GM19438 (cell line): ENCODE data around the gene FBXO9.

Source experiments
- ATAC-seq: cut with Tn5 transposase; IDR thresholded peaks from one replicate; pipeline ENCODE4 v1.9.1; 2021; ENCODE audit warnings: low read depth; ENCODE audit not compliant: unreplicated experiment

The FBXO9 gene

GRCh38 chr6:53086302-53086701 is 21.1 kb downstream of the FBXO9 start:
- ATAC-seq: no peak

- no peak for ATAC-seq
These were observed 24.7 kb downstream of the FBXO9 start for GRCh38 chr6:53089948-53090347.

- ATAC-seq: no peak
These were observed 25.4 kb downstream of the FBXO9 start for GRCh38 chr6:53090576-53090975.

- no peak for ATAC-seq
These were observed 30.1 kb downstream of the FBXO9 start for GRCh38 chr6:53095270-53095669.

- ATAC-seq: no peak
These were observed 30.5 kb downstream of the FBXO9 start for GRCh38 chr6:53095716-53096115.

GRCh38 chr6:53100561-53100960 is 35.4 kb downstream of the FBXO9 start:
- no peak for ATAC-seq

GRCh38 chr6:53101006-53101405 is 35.8 kb downstream of the FBXO9 start:
- ATAC-seq: no peak

GRCh38 chr6:53103993-53104675 is 38.9 kb downstream of the FBXO9 start:
- ATAC-seq: no peak

GRCh38 chr6:53104916-53105315 is 39.7 kb downstream of the FBXO9 start:
- no peak for ATAC-seq

GRCh38 chr6:53107091-53107490 is 41.9 kb downstream of the FBXO9 start:
- no peak for ATAC-seq

- no peak for ATAC-seq
These were observed 44.4 kb downstream of the FBXO9 start for GRCh38 chr6:53109612-53110011.

- ATAC-seq: no peak
These were observed 46.7 kb downstream of the FBXO9 start for GRCh38 chr6:53111865-53112264.

GRCh38 chr6:53112404-53112803 is 47.2 kb downstream of the FBXO9 start:
- no peak for ATAC-seq

- ATAC-seq: no peak
These were observed 47.7 kb downstream of the FBXO9 start for GRCh38 chr6:53112871-53113270.

- ATAC-seq: no peak
These were observed 48.5 kb downstream of the FBXO9 start for GRCh38 chr6:53113742-53114141.

- no peak for ATAC-seq
These were observed 49.9 kb downstream of the FBXO9 start for GRCh38 chr6:53115113-53115512.

- ATAC-seq: no peak
These were observed 50.5 kb downstream of the FBXO9 start for GRCh38 chr6:53115741-53116140.

GRCh38 chr6:53119349-53119748 is 54.1 kb downstream of the FBXO9 start:
- ATAC-seq: no peak

GRCh38 chr6:53119772-53120409 is 54.7 kb downstream of the FBXO9 start:
- no peak for ATAC-seq

- ATAC-seq: no peak
These were observed 59.1 kb downstream of the FBXO9 start for GRCh38 chr6:53124131-53124800.

GRCh38 chr6:53125276-53125675 is 60.1 kb downstream of the FBXO9 start:
- no peak for ATAC-seq

GRCh38 chr6:53128842-53129241 is 63.6 kb downstream of the FBXO9 start:
- ATAC-seq: no peak
